Common myeloid progenitor, CD34-positive (primary cell): ENCODE results near the gene PEX5L.

ENCODE experiments used
- CTCF ChIA-PET: fragments of 350-600 bp; sonication (Branson Sonifier 250); formaldehyde crosslinking; loops from one replicate; lab custom pipeline; 2021; ENCODE audit warnings: antibody characterized with exemption; lab: Charles Lee
- POLR2A ChIA-PET: fragments of 350-600 bp; sonication (Branson Sonifier 250); formaldehyde crosslinking; loops from one replicate; lab custom pipeline; 2021; ENCODE audit warnings: antibody characterized with exemption; lab: Charles Lee
- DNase-seq, 3 donors: peaks; one replicate each; pipeline versions ENCODE4 v3.0.0 to v3.0.0-alpha.2; 2013
- H3K27ac ChIP-seq, 2 experiments: 1 replicate in 1 of 2; 2 replicates in 1 of 2; pipeline ENCODE4 v1.7.0; 2013; ENCODE audit warnings: inconsistent platforms in 2 of 2, low read length in 2 of 2, mild to moderate bottlenecking in 2 of 2, low read depth in 1 of 2, moderate library complexity in 1 of 2; ENCODE audit not compliant: severe bottlenecking in 2 of 2, insufficient read depth in 1 of 2, poor library complexity in 1 of 2
- H3K27me3 ChIP-seq, 5 experiments: replicated peaks in 2 of 5; 1 replicate in 3 of 5; 2 replicates in 2 of 5; pipeline versions ENCODE4 v1.6.1 to v1.7.0; 2013; ENCODE audit warnings: low read length in 4 of 5, mild to moderate bottlenecking in 2 of 5, moderate library complexity in 2 of 5, inconsistent platforms in 1 of 5; ENCODE audit not compliant: insufficient read depth in 5 of 5, control insufficient read depth in 4 of 5
- H3K36me3 ChIP-seq, 4 experiments: 1 replicate in 2 of 4; 2 replicates in 2 of 4; pipeline versions ENCODE4 v1.6.1 to v1.7.0; 2013; ENCODE audit warnings: low read length in 3 of 4, control low read depth in 1 of 4, mild to moderate bottlenecking in 1 of 4; ENCODE audit not compliant: control insufficient read depth in 4 of 4, insufficient read depth in 4 of 4
- H3K4me1 ChIP-seq, 4 experiments: 1 replicate in 3 of 4; 2 replicates in 1 of 4; pipeline versions ENCODE4 v1.6.1 to v1.7.1; 2013; ENCODE audit warnings: low read length in 3 of 4, mild to moderate bottlenecking in 3 of 4, control low read depth in 1 of 4, inconsistent platforms in 1 of 4, moderate library complexity in 1 of 4; ENCODE audit not compliant: control insufficient read depth in 4 of 4, insufficient read depth in 4 of 4; ENCODE audit errors: control extremely low read depth in 1 of 4
- H3K4me3 ChIP-seq, 7 experiments: 1 replicate in 4 of 7; 2 replicates in 3 of 7; pipeline versions ENCODE4 v1.5.1 to v1.7.0; 2013; ENCODE audit warnings: mild to moderate bottlenecking in 7 of 7, low read length in 6 of 7, moderate library complexity in 6 of 7, inconsistent platforms in 2 of 7, low read depth in 2 of 7, control low read depth in 1 of 7; ENCODE audit not compliant: insufficient read depth in 4 of 7, control insufficient read depth in 1 of 7; ENCODE audit errors: extremely low read depth in 1 of 7
- H3K9me3 ChIP-seq, 5 experiments: 1 replicate in 4 of 5; 2 replicates in 1 of 5; pipeline versions ENCODE4 v1.6.1 to v1.7.1; 2013; ENCODE audit warnings: low read length in 4 of 5, mild to moderate bottlenecking in 2 of 5, inconsistent platforms in 1 of 5, low read depth in 1 of 5, moderate library complexity in 1 of 5; ENCODE audit not compliant: control insufficient read depth in 4 of 5, insufficient read depth in 2 of 5; ENCODE audit errors: control extremely low read depth in 1 of 5
- WGBS: methylation state at CpG from one replicate; pipeline ENCODE4 v1.1.5; 2013; ENCODE audit not compliant: insufficient coverage; 5-methylcytosine and 5-hydroxymethylcytosine counted together

PEX5L gene

GRCh38 chr3:179768080-179768479, 268.7 kb downstream of the PEX5L start:
- H3K9me3 ChIP-seq, result no peaks in the 10 kb centered on the region
- POLR2A ChIA-PET, result no interaction called here
- H3K36me3 ChIP-seq, result peaks cover 3 to 22% (median 19%) of the 10 kb centered on the region in 4 experiments
- peak overlapping the region in 2 of 7 experiments; percentile 25 to 39 for H3K4me3 ChIP-seq
- H3K27ac ChIP-seq, result peak overlapping the region in 1 of 2 experiments; percentile 62
- peak; percentile 55 to 87 (median 82) for DNase-seq
- peaks cover 5 to 25% (median 15%) of the 10 kb centered on the region in 4 experiments for H3K4me1 ChIP-seq
- H3K27me3 ChIP-seq, result no peaks in the 10 kb centered on the region
- 7% methylated on average over 2 of the region's 3 CpGs for WGBS
- CTCF ChIA-PET, result interaction anchor here (0.6 to 1.9 kb wide), 3 partner anchors 19 to 160 kb away, joined by 3 to 4 read pairs (median 4); no protein-coding TSS in a partner anchor

GRCh38 chr3:179766416-179767133, 270.2 kb downstream of the PEX5L start:
- ChIA-PET CTCF (interaction anchor here (0.8 kb wide), 1 partner anchor 17 kb away, joined by 3 read pairs; no protein-coding TSS in a partner anchor), POLR2A (no interaction called here)
- 100% methylated on average over 1 of the region's 4 CpGs for WGBS
- Histone ChIP-seq H3K4me1 (peaks cover 5 to 23% (median 13%) of the 10 kb centered on the region in 4 experiments), H3K36me3 (peaks cover 6 to 22% (median 20%) of the 10 kb centered on the region in 4 experiments), H3K4me3 (no peak overlapping the region), H3K27me3 (no peaks in the 10 kb centered on the region), H3K9me3 (no peaks in the 10 kb centered on the region), H3K27ac (no peak overlapping the region)
- DNase-seq, result no peak

- DNase-seq, result no peak
- ChIA-PET POLR2A (no interaction called here), CTCF (interaction anchor here (0.6 kb wide), 1 partner anchor 630 kb away, joined by 3 read pairs; no protein-coding TSS in a partner anchor)
- peaks cover 5 to 22% (median 13%) of the 10 kb centered on the region in 4 experiments for H3K4me1 ChIP-seq
- H3K9me3 ChIP-seq, result peaks cover 0 to 4% (median 0%) of the 10 kb centered on the region in 5 experiments
- 96% methylated on average over 2 of the region's 2 CpGs for WGBS
- peaks cover 8 to 31% (median 25%) of the 10 kb centered on the region in 4 experiments for H3K36me3 ChIP-seq
- no peak overlapping the region for H3K27ac ChIP-seq
- H3K27me3 ChIP-seq, result no peaks in the 10 kb centered on the region
- no peak overlapping the region for H3K4me3 ChIP-seq
Measured at GRCh38 chr3:179765396-179765795, 271.3 kb downstream of the PEX5L start.

GRCh38 chr3:179760944-179761343, 275.8 kb downstream of the PEX5L start:
- no peaks in the 10 kb centered on the region for H3K4me1 ChIP-seq
- WGBS, result 100% methylated on average over 8 of the region's 8 CpGs
- H3K4me3 ChIP-seq, result no peak overlapping the region
- H3K27me3 ChIP-seq, result no peaks in the 10 kb centered on the region
- ChIA-PET POLR2A (no interaction called here), CTCF (interaction anchor here (0.6 to 2.1 kb wide), 2 partner anchors 11 to 1142 kb away, joined by 3 to 12 read pairs; no protein-coding TSS in a partner anchor)
- H3K9me3 ChIP-seq, result peaks cover 0 to 6% (median 0%) of the 10 kb centered on the region in 5 experiments
- H3K27ac ChIP-seq, result no peak overlapping the region
- peaks cover 5 to 39% (median 17%) of the 10 kb centered on the region in 4 experiments for H3K36me3 ChIP-seq
- DNase-seq, result no peak

GRCh38 chr3:179750720-179751328, 285.9 kb downstream of the PEX5L start:
- Histone ChIP-seq H3K27me3 (no peaks in the 10 kb centered on the region), H3K4me3 (no peak overlapping the region), H3K9me3 (no peaks in the 10 kb centered on the region), H3K4me1 (no peaks in the 10 kb centered on the region), H3K27ac (no peak overlapping the region), H3K36me3 (peaks cover 0 to 15% (median 1%) of the 10 kb centered on the region in 4 experiments)
- ChIA-PET CTCF (interaction anchor here (1.2 to 2.9 kb wide), 4 partner anchors 10 to 21 kb away, joined by 3 to 12 read pairs (median 11); no protein-coding TSS in a partner anchor), POLR2A (no interaction called here)
- 53% methylated on average over 2 of the region's 6 CpGs for WGBS
- peak; percentile 14 to 46 (median 43) for DNase-seq

- H3K9me3 ChIP-seq, result no peaks in the 10 kb centered on the region
- H3K4me3 ChIP-seq, result no peak overlapping the region
- H3K4me1 ChIP-seq, result peaks cover 0 to 12% (median 0%) of the 10 kb centered on the region in 4 experiments
- CTCF ChIA-PET, result no interaction called here
- DNase-seq, result no peak
- H3K27me3 ChIP-seq, result no peaks in the 10 kb centered on the region
- peaks cover 7 to 22% (median 10%) of the 10 kb centered on the region in 4 experiments for H3K36me3 ChIP-seq
- POLR2A ChIA-PET, result interaction anchor here (0.6 kb wide), 1 partner anchor 18 kb away, joined by 4 read pairs; no protein-coding TSS in a partner anchor
- 84% methylated on average over 4 of the region's 5 CpGs for WGBS
- H3K27ac ChIP-seq, result no peak overlapping the region
Measured at GRCh38 chr3:179745716-179746115, 291.0 kb downstream of the PEX5L start.
